ENCODE results near the gene C5.

The C5 gene

DNA sequence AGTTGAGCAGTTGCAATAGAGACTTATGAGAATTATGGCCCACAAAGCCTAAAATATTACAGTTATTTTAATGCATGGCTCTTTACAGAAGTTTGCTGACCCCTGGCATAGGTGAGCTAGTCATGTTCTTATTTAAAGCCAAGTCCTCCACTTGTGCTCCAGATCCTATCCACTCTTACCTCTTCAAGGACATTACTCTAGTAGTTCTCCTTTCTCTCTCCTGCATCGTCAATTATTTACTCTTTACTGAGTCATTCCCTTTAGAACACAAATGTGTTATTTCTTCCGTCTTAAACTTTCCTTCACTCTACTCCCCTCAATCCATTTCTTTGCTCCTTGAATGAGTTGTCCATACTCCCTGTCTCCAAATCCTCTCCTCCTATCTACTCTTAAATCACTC, 102.9 kb downstream of the C5 start:
- Mint-ChIP-seq H3K9me3 (ENCODE audit: low read depth) (no peaks in the 10 kb centered on the region), H3K27ac (no peak overlapping the region), H3K36me3 (no peaks in the 10 kb centered on the region), H3K4me3 (no peak overlapping the region), H3K4me1 (ENCODE audit: low read depth) (no peaks in the 10 kb centered on the region), H3K27me3 (no peaks in the 10 kb centered on the region)

DNA sequence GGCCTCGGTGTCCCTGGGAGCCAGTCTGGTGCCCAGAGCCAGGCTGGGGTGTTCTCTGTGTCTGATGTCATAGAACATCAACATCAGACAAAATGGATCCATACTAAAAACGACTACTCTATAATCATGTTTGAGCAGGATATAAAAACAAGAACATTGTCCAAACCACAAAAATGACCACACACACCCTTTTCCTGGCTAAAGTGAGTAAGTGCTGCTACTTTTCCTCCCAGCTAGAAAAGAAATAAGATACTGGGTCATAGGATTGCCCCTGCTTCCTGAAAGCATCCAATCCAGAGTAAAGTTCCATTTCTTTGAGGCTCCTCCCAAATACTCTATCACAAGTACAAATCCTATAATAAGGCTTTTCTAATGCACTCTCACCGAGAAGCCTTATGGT, 103.8 kb downstream of the C5 start:
- Mint-ChIP-seq H3K27ac (no peak overlapping the region), H3K36me3 (no peaks in the 10 kb centered on the region), H3K9me3 (ENCODE audit: low read depth) (no peaks in the 10 kb centered on the region), H3K27me3 (no peaks in the 10 kb centered on the region), H3K4me1 (ENCODE audit: low read depth) (no peaks in the 10 kb centered on the region), H3K4me3 (no peak overlapping the region)

- Mint-ChIP-seq H3K27me3 (no peaks in the 10 kb centered on the region), H3K27ac (no peak overlapping the region), H3K4me3 (no peak overlapping the region)
Observed at GRCh38 chr9:120944948-120945347, 105.1 kb downstream of the C5 start.

DNA sequence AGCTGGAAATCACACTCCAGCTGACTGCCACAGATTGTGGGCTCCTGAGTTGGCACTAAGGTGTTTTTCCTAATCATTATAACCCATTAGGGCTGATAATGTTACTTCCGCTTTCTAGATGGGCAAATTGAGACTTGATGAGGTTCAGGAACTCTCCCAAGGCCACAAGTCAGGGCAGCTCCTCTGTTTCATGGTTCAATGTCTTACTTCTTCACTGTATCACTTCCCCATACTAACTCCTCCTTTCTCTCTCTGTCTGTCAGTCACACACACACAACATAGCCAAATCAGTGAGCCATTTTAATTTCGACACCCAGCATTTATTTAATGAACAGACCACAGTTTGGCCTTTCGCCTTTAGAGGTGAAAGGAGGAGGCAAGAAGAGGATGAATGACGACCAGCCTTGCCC, 105.6 kb downstream of the C5 start:
- H3K4me3 Mint-ChIP-seq = no peak overlapping the region
- H3K27me3 Mint-ChIP-seq = no peaks in the 10 kb centered on the region
- no peak overlapping the region for H3K27ac Mint-ChIP-seq
- H3K36me3 Mint-ChIP-seq = no peaks in the 10 kb centered on the region
- H3K4me1 Mint-ChIP-seq (ENCODE audit: low read depth) = no peaks in the 10 kb centered on the region
- no peaks in the 10 kb centered on the region for H3K9me3 Mint-ChIP-seq (ENCODE audit: low read depth)

More at GRCh38 chr9:120944948-120945347, 105.1 kb downstream of the C5 start:
- no peaks in the 10 kb centered on the region for H3K36me3 Mint-ChIP-seq
- no peaks in the 10 kb centered on the region for H3K4me1 Mint-ChIP-seq (ENCODE audit: low read depth)
- H3K9me3 Mint-ChIP-seq (ENCODE audit: low read depth) = no peaks in the 10 kb centered on the region

GRCh38 chr9:120942186-120943001, 107.7 kb downstream of the C5 start:
- no peak overlapping the region for H3K4me3 Mint-ChIP-seq
- peaks cover 3% of the 10 kb centered on the region for H3K4me1 Mint-ChIP-seq (ENCODE audit: low read depth)
- no peaks in the 10 kb centered on the region for H3K36me3 Mint-ChIP-seq
- H3K27me3 Mint-ChIP-seq = no peaks in the 10 kb centered on the region
- H3K9me3 Mint-ChIP-seq (ENCODE audit: low read depth) = no peaks in the 10 kb centered on the region
- no peak overlapping the region for H3K27ac Mint-ChIP-seq

- no peak overlapping the region for H3K4me3 Mint-ChIP-seq
- H3K36me3 Mint-ChIP-seq = no peaks in the 10 kb centered on the region
- H3K4me1 Mint-ChIP-seq (ENCODE audit: low read depth) = peaks cover 14% of the 10 kb centered on the region
- no peaks in the 10 kb centered on the region for H3K27me3 Mint-ChIP-seq
- H3K27ac Mint-ChIP-seq = peak overlapping the region; percentile 48
- no peaks in the 10 kb centered on the region for H3K9me3 Mint-ChIP-seq (ENCODE audit: low read depth)
Observed at GRCh38 chr9:120941046-120941770, 108.9 kb downstream of the C5 start.

DNA sequence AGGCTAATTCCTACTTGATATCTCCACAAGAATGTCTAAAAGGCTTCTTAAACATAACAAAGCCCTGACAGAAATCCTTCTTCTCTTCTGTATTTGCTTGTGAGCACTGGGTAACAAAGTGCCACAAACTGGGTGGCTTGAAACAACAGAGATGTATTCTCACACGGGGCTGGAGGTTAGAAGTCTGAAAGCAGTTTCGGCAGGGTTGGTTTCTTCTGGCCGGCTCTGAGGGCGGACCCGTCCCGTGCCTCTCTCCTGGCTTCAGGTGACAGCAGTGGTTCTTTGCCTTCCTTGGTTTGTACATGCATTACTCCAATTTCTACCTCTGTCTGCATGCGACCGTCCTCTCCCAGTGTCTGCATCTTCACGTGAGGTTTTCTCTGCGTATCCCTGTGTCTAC, 109.5 kb downstream of the C5 start:
- no peak overlapping the region for H3K27ac Mint-ChIP-seq

GRCh38 chr9:120938851-120939250, 111.2 kb downstream of the C5 start:
- no peaks in the 10 kb centered on the region for H3K36me3 Mint-ChIP-seq
- no peaks in the 10 kb centered on the region for H3K27me3 Mint-ChIP-seq
- peak overlapping the region; percentile 92 for H3K27ac Mint-ChIP-seq
- H3K9me3 Mint-ChIP-seq (ENCODE audit: low read depth) = no peaks in the 10 kb centered on the region
- H3K4me3 Mint-ChIP-seq = no peak overlapping the region
- peaks cover 36% of the 10 kb centered on the region for H3K4me1 Mint-ChIP-seq (ENCODE audit: low read depth)

More for the DNA sequence above, 109.5 kb downstream of the C5 start:
- peaks cover 20% of the 10 kb centered on the region for H3K4me1 Mint-ChIP-seq (ENCODE audit: low read depth)
- H3K9me3 Mint-ChIP-seq (ENCODE audit: low read depth) = no peaks in the 10 kb centered on the region
- H3K27me3 Mint-ChIP-seq = no peaks in the 10 kb centered on the region
- H3K36me3 Mint-ChIP-seq = no peaks in the 10 kb centered on the region
- no peak overlapping the region for H3K4me3 Mint-ChIP-seq

DNA sequence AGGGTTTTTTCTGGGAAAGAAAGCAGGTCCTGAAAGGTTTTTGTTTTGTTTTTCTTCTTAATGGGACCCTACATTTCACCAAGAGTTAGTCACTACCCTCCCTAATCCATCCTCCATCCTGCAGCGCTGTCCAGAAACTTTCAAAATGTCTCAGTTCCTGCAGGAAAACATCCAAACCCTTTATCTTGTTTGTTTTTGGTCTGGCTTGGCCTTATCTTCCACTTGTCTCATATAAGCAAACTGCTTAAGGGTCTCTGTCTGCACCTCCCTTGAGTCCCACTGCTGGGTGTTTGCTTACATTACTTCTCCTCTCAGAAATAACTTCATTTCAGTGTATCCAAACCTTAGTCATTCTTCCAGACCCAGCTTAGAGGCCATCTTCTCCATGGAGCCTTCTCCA, 112.5 kb downstream of the C5 start:
- H3K36me3 Mint-ChIP-seq = peaks cover 2% of the 10 kb centered on the region

DNA sequence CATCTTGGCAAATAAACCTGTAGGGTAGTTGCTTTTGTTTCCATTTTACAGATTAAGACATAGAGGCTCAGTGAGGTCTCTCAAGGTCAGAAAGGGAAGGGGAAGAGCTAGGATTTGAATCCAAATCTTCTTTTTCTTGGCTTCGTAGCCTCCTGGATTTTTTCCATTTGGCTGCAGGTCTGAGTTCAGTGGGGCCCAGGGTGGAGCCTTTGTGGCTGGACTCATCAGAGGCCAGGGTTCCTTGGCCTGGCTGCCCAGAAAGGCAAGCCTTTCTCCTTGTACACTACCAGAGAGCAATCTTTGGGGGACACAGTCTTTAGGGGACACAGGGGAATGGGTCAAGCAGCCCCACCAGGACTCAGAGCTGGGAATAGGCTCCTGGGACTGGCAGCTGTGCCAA, 112.9 kb downstream of the C5 start:
- Mint-ChIP-seq H3K4me1 (ENCODE audit: low read depth) (peaks cover 54% of the 10 kb centered on the region), H3K27ac (peak overlapping the region; percentile 99), H3K9me3 (ENCODE audit: low read depth) (no peaks in the 10 kb centered on the region), H3K36me3 (peaks cover 2% of the 10 kb centered on the region), H3K27me3 (no peaks in the 10 kb centered on the region), H3K4me3 (peak overlapping the region; percentile 62)

More for the DNA sequence above, 112.5 kb downstream of the C5 start:
- H3K4me1 Mint-ChIP-seq (ENCODE audit: low read depth) = peaks cover 49% of the 10 kb centered on the region
- H3K9me3 Mint-ChIP-seq (ENCODE audit: low read depth) = no peaks in the 10 kb centered on the region
- H3K27me3 Mint-ChIP-seq = no peaks in the 10 kb centered on the region
- H3K4me3 Mint-ChIP-seq = no peak overlapping the region
- H3K27ac Mint-ChIP-seq = peak overlapping the region; percentile 92

DNA sequence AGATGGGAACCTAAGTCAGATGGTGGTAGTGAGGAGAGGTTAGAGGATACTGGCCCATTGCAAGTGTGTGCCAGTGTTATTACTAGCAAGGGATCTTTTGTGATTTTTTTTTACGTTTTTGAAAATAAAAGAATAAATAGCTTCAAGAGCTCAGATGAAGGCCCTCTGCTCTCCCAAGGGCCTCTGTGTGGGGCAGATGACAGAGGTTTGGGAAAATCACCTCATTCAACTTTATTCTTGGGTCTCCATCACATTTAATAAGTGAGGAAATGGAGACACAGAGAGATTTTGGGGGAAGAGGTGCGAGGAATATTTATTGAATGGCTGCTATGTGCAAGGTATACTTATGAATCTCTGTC, 113.3 kb downstream of the C5 start:
- Mint-ChIP-seq H3K9me3 (ENCODE audit: low read depth) (no peaks in the 10 kb centered on the region), H3K27me3 (no peaks in the 10 kb centered on the region), H3K4me3 (peak overlapping the region; percentile 62), H3K27ac (peak overlapping the region; percentile 99), H3K4me1 (ENCODE audit: low read depth) (peaks cover 57% of the 10 kb centered on the region), H3K36me3 (peaks cover 2% of the 10 kb centered on the region)

DNA sequence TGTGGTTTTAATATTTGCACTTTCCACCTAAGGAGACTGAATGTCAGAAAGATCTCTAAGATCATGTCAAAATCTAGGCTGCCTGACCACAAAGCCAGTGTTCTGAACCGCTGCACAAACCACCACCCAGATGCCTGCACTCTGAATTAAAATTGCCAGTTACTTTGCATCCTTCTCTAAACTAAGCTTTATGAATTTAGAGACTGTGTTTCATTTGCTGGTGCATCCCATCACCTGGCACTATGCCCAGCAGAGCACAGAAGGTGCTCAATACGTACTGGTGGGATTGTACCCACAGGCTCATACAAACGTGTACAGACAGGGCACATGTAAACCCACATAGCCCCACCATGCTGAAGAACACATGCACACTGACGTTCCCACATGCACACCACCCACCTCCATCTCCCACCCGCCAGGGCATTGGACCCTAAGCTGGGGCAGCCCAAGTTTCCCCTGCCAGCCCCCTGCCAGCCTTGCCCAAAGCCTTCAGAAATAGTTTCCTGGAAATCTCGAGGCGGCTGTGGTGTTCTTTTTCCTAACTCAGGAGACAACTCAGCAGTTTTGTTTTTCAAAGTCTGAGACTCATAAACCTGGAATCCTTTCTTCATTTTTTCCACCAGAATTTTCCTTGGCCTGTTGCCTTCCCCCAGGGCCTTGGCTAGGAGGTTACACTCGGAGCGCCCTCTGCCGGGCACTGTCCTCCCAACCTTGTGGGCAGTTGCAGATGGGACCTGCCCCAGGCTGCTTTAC, 113.9 kb downstream of the C5 start:
- Mint-ChIP-seq H3K27me3 (no peaks in the 10 kb centered on the region), H3K4me3 (peak overlapping the region; percentile 62), H3K36me3 (peaks cover 2% of the 10 kb centered on the region), H3K27ac (peak overlapping the region; percentile 99), H3K4me1 (ENCODE audit: low read depth) (peaks cover 63% of the 10 kb centered on the region), H3K9me3 (ENCODE audit: low read depth) (no peaks in the 10 kb centered on the region)

DNA sequence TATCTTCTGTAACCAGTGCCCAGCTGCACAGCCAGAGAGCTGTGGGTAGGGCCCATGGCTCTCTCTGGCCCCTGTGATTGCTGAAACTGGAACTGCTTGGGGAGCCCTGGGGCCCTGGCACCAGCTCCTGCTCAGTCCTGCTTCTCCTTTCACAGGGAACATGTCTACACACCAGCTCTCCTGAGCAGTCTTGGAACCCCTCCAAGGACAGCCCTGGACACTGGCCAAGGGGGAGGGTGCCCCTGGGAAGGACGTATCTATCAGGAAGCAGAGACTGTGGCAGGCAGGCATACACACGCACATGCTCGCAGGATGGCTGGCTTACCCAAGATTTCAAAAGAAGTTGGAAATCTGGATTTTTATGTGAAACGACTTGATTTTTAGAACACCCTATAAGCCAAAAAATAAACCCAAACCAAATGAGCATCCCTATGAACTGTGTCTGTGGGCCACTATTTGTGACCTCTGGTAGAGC, 114.7 kb downstream of the C5 start:
- Mint-ChIP-seq H3K27me3 (no peaks in the 10 kb centered on the region), H3K27ac (peak overlapping the region; percentile 99), H3K4me3 (peak overlapping the region; percentile 62), H3K36me3 (peaks cover 2% of the 10 kb centered on the region), H3K9me3 (ENCODE audit: low read depth) (no peaks in the 10 kb centered on the region), H3K4me1 (ENCODE audit: low read depth) (peaks cover 68% of the 10 kb centered on the region)

GRCh38 chr9:120934281-120934680, 115.8 kb downstream of the C5 start:
- H3K4me1 Mint-ChIP-seq (ENCODE audit: low read depth) = peaks cover 79% of the 10 kb centered on the region
- H3K9me3 Mint-ChIP-seq (ENCODE audit: low read depth) = no peaks in the 10 kb centered on the region
- peak overlapping the region; percentile 99 for H3K27ac Mint-ChIP-seq
- peak overlapping the region; percentile 58 for H3K4me3 Mint-ChIP-seq
- H3K36me3 Mint-ChIP-seq = peaks cover 2% of the 10 kb centered on the region
- no peaks in the 10 kb centered on the region for H3K27me3 Mint-ChIP-seq

Data from activated naive CD8-positive, alpha-beta T cell (primary cell).